ENCODE data around the gene TMEM59.
"Not testable (repeated sequence)": the region's sequence is repeated elsewhere in the genome, so short reads cannot be mapped to it uniquely, and the experiment has no call there.

Gene TMEM59

GRCh38 chr1:54052934-54053744 is at the start of gene TMEM59, which contains the start of gene TCEANC2:
Gene TMEM59 (minus strand): TSS chr1:54053204. CDS start chr1:54053188, 16 bp downstream.
Gene TCEANC2 (plus strand): TSS chr1:54053608. CDS start chr1:54054423, 815 bp downstream.
- peak; percentile 99 for DNase-seq

GRCh38 chr1:54100500-54100899 is 47.5 kb upstream of the TMEM59 start:
- no peak for DNase-seq

GRCh38 chr1:54099061-54099610 is 46.1 kb upstream of the TMEM59 start:
- DNase-seq, result no peak

- no peak for DNase-seq
These were observed 43.9 kb upstream of the TMEM59 start for GRCh38 chr1:54096877-54097240.

GRCh38 chr1:54096227-54096876 is 43.3 kb upstream of the TMEM59 start:
- DNase-seq, result no peak

DNA sequence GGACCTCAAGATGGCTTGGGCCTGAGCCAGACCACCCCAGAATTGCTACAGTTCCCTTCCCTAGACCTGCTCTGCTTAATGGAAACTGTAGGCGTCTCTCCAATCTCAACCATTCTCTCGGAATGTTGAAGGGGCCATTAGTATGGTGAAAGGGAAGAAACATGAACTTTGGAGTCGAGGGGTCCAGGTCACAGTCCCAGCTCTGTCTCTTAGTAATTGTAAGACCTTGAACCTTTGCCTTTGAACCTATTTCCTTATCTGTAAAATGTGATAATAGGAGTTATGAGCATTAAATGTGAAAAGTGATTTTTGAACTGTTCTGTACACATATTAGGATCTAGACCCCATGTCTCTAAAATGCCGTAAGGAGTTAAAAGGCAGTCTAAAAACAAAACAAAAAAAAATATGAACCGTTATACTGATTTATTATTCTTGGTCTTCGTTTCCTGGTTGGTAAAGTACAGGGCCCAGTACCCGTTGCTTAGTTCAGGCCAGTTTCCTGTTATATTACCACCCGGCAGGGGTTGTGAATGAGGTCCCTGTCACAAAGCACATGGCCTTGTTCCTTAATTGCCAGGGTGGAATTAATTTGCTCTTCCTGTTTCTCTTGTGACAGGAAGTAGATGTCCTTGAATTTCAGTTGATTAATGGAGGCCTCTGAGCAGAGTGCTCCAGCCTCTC is 42.7 kb upstream of the TMEM59 start:
- no peak for DNase-seq

DNA sequence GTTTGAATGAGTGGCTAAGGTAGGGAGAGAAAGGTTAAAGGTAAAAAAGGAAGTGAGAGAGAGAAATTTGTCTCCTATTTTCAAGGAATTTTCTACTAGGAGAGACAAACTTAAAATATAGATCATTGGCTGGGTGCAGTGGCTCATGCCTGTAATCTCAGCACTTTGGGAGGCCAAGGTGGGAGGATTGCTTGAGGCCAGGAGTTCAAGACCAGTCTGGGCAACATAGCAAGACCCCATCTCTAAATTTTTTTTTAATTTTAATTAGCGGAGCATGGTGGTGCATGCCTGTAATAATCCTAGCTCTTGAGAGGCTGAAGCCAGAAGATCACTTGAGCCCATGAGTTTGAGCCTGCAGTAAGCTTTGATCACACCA is 41.7 kb upstream of the TMEM59 start:
- DNase-seq, result not testable (repeated sequence)

DNA sequence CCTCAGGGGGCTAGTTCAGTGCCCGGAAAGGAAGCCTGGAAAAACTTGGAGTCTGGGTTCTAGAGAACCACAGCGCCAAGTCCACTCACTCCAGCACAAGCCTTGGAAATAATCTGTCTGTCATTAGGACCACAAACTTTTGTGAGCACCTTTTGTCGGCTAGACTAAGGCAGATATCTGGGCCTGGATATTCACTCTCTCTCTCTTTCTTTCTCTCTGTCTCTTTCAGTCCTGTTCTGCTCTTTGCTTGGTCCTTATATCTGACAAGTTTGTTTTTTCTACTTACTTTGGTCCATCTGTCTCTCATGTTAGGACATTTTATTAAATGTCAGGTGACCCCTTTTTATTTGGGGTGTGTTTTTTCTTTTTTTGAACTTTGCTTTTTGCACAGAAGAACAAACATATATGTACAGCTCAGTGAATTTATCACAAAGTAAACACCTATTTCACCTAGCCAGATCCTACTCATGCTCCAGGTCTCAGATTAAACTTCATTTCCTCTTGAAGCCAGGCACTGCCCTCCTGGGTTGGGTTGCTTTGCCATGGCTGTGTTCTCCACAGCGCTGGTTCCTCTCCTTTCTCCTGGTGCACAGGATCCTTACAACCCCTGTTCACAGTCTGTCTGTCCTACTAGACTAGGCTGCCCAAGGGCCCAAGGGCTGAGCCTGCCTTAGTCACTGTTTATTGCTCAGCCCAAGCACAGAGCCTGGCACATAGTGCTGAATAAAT is 41.2 kb upstream of the TMEM59 start:
- DNase-seq, result no peak

DNA sequence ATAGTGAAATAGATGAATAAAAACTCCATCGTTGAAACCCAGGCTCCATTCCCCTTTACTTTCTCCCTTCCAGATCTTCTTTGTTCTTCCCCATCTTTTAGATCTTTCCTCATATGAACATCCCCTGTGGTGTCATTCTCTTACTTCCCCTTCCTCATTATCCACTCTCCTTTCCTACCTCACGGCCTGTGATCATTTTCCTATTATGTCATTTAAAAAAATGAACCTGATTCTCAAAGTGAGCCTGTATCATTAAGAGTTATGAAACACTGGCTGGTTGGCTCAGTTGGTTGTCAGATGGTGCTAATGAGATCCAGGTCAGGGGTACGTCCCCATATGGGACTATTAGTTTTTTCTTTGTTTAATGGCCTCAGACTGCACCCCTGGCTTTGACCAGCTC is 38.7 kb upstream of the TMEM59 start:
- DNase-seq, result no peak

DNA sequence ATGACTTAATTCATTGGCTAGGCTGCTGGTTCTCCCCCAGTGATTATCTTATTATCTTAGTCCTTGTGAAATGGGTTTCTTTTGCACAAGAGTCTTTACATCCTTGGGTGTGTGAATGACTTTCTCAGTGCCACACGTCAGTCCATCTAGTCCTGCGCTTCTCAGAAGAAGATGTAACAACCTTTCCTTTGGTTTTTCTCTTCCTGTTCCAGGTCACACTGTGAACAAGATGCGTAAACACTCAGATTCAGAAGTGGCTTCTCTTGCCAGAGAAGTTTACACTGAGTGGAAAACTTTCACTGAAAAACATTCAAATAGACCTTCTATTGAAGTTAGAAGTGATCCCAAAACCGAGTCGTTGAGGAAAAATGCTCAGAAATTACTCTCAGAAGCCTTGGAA is 35.4 kb upstream of the TMEM59 start:
- DNase-seq, result no peak

DNA sequence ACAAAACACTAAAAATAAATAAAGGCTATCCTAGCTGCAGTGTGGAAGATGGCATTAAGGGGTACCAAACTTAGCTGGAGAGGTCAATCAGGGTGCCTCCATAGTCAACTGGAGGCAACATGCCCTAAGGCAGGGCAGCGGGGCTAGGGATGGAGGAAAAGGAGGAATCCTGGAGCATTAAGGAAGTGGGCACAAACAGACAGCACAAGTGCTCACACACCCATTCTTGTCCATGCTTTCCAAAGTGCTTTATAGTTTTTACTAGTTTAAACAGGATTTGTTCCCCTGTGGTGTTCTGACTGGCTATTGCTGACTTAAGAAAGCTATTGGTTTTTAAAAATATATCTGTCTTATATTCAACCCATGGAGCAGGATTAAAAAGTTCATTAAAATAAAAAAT is 33.8 kb upstream of the TMEM59 start:
- no peak for DNase-seq

DNA sequence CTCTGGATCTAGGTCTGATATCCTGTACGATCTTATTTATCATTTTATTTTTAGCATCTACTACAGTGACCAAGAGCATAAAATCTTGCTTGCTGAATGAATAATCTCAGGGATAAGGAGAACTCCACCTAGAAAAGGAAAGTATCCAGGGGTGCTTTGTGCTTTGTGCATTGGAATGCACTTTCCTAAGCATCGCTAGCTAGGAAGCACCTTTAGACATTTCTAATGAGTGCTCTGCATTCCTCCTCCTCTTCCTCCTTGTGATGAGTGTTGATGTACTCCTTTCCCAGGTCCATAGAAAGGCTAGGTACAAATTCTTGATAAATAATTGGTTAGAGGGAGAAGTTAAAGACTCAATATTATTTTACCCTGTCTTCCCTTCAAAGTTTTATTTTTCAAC is 31.8 kb upstream of the TMEM59 start:
- DNase-seq, result no peak

- DNase-seq, result peak; percentile 40
These were observed 28.6 kb upstream of the TMEM59 start for GRCh38 chr1:54081306-54082270.

GRCh38 chr1:54080598-54081049 is 27.6 kb upstream of the TMEM59 start:
- no peak for DNase-seq

DNA sequence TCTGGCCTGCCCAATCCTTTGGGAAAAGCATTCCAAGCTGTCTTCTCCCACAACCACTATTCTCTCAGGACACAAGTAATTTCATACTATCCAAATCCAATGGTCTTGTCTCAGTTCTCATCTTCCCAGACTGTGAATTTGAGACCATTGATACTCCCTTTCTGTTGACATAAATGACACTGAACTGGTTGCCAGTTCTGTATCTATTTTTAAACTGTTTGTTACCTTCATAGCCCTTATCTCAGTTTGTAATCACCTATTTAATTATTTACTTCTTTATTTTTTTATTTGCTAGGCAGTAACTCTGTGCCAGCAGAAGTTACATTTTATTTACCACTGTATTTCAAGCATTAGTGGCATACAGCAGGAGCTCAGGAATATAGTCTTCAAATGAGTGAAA is 24.4 kb upstream of the TMEM59 start:
- DNase-seq, result no peak

GRCh38 chr1:54070171-54070837 is 17.3 kb upstream of the TMEM59 start:
- DNase-seq, result no peak

GRCh38 chr1:54069791-54070170 is 16.8 kb upstream of the TMEM59 start:
- no peak for DNase-seq

- DNase-seq, result no peak
These were observed 11.3 kb upstream of the TMEM59 start for GRCh38 chr1:54064299-54064698.

- DNase-seq, result no peak
These were observed 1.4 kb upstream of the TMEM59 start for GRCh38 chr1:54054438-54054749.

DNA sequence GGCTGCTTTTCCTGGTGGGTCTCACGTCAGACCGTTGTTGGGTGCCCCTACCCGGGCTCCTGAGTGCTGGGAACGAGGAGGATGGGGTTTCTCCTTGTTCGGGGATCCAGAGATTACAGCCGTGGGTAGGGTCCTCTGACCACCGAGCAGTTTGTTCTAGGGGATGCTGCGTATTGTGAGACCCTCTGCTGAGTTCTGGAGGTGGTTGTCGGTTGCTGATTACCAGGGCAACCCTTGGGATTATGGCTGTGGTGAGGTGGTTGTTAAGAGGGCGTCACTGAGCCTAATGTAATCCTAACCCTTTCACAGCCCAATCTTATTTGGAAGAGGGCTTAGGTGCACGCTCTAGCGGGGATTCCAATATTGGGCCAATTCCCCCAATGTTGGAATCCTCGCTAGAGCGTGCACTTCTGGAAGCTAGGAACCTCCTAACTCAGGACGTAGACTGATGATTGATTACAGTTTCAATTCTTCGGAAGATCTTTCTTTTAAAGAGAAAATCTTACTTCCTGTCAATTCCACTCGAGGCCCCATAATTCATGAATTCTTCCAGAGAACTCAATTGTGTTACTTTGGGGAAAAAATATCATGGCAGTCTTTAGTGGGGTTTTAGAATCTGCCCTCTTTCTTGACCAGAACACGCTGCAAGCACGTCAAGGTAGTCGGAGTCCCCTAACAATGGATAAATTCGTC is 887 bp upstream of the TMEM59 start:
- DNase-seq, result no peak

Measured in stimulated activated naive CD4-positive, alpha-beta T cell treated with Interleukin-2 at 50 U/mL for 16 hours (primary cell).